ENCODE data around the gene PLTP.
"Not testable (repeated sequence)": the region's sequence is repeated elsewhere in the genome, so short reads cannot be mapped to it uniquely, and the experiment has no call there.

PLTP gene

GRCh38 chr20:45904583-45905504, 7.1 kb downstream of the PLTP start:
- no peaks in the 10 kb centered on the region for H3K79me2 ChIP-seq (ENCODE audit: insufficient read depth, low read length)
- no peaks in the 10 kb centered on the region for H3K27me3 ChIP-seq (ENCODE audit: low read length)
- H3F3A ChIP-seq (ENCODE audit: insufficient read depth) = no peaks in the 10 kb centered on the region
- no peak overlapping the region for H3K4me3 ChIP-seq (ENCODE audit: insufficient read depth, low read length, poor library complexity, severe bottlenecking)
- H3K36me3 ChIP-seq (ENCODE audit: low read length) = no peaks in the 10 kb centered on the region
- H3K9me2 ChIP-seq (replicated peaks; ENCODE audit: insufficient read depth, low read length) = no peaks in the 10 kb centered on the region
- H3K9ac ChIP-seq (ENCODE audit: low read length) = no peak overlapping the region
- H4K20me1 ChIP-seq (ENCODE audit: low read depth, low read length) = no peaks in the 10 kb centered on the region
- no peak overlapping the region for H3K27ac ChIP-seq (ENCODE audit: low read depth, low read length)
- H3K4me2 ChIP-seq (ENCODE audit: low read depth, low read length, poor library complexity, severe bottlenecking) = no peak overlapping the region
- no peak overlapping the region for H2AFZ ChIP-seq (ENCODE audit: low read depth, low read length, severe bottlenecking)
- no peaks in the 10 kb centered on the region for H3K9me3 ChIP-seq (ENCODE audit: insufficient read depth, low read length)
- TF ChIP-seq CTCF (IDR thresholded peaks at IDR 0.05; ENCODE audit: insufficient read depth, low read length, poor library complexity, severe bottlenecking) (no peak), EZH2phosphoT487 (conservative IDR thresholded peaks at IDR 0.05; ENCODE audit: low read length) (no peak)

- Histone ChIP-seq H3F3A (ENCODE audit: insufficient read depth) (no peaks in the 10 kb centered on the region), H3K4me3 (ENCODE audit: insufficient read depth, low read length, poor library complexity, severe bottlenecking) (no peak overlapping the region), H3K79me2 (ENCODE audit: insufficient read depth, low read length) (no peaks in the 10 kb centered on the region), H4K20me1 (ENCODE audit: low read depth, low read length) (no peaks in the 10 kb centered on the region), H3K9ac (ENCODE audit: low read length) (no peak overlapping the region), H3K4me2 (ENCODE audit: low read depth, low read length, poor library complexity, severe bottlenecking) (no peak overlapping the region), H3K27me3 (ENCODE audit: low read length) (no peaks in the 10 kb centered on the region), H2AFZ (ENCODE audit: low read depth, low read length, severe bottlenecking) (no peak overlapping the region), H3K9me2 (replicated peaks; ENCODE audit: insufficient read depth, low read length) (no peaks in the 10 kb centered on the region), H3K36me3 (ENCODE audit: low read length) (no peaks in the 10 kb centered on the region), H3K27ac (ENCODE audit: low read depth, low read length) (no peak overlapping the region), H3K9me3 (ENCODE audit: insufficient read depth, low read length) (no peaks in the 10 kb centered on the region)
- TF ChIP-seq EZH2phosphoT487 (conservative IDR thresholded peaks at IDR 0.05; ENCODE audit: low read length) (no peak), CTCF (IDR thresholded peaks at IDR 0.05; ENCODE audit: insufficient read depth, low read length, poor library complexity, severe bottlenecking) (no peak)
Measured at GRCh38 chr20:45902199-45902701, 9.7 kb downstream of the PLTP start.

- H3K27ac ChIP-seq (ENCODE audit: low read depth, low read length) = not testable (repeated sequence)
Measured at GRCh38 chr20:45901332-45901731, 10.6 kb downstream of the PLTP start.

More at GRCh38 chr20:45901332-45901731, 10.6 kb downstream of the PLTP start:
- not testable (repeated sequence) for H3K4me2 ChIP-seq (ENCODE audit: low read depth, low read length, poor library complexity, severe bottlenecking); H3K27me3 ChIP-seq (ENCODE audit: low read length); H2AFZ ChIP-seq (ENCODE audit: low read depth, low read length, severe bottlenecking); H3K9me3 ChIP-seq (ENCODE audit: insufficient read depth, low read length); H3K4me3 ChIP-seq (ENCODE audit: insufficient read depth, low read length, poor library complexity, severe bottlenecking); H3K9me2 ChIP-seq (replicated peaks; ENCODE audit: insufficient read depth, low read length); H3F3A ChIP-seq (ENCODE audit: insufficient read depth); H3K9ac ChIP-seq (ENCODE audit: low read length); H4K20me1 ChIP-seq (ENCODE audit: low read depth, low read length); H3K36me3 ChIP-seq (ENCODE audit: low read length); H3K79me2 ChIP-seq (ENCODE audit: insufficient read depth, low read length)

Data from SU-DHL-6 (cell line).